ENCODE measurements around the gene ALG8. TPM values are rescaled to one million over a fixed set of nuclear protein-coding genes. Genes with fewer than 3 reads are reported as not detected.
"Not testable (repeated sequence)": the region's sequence is repeated elsewhere in the genome, so short reads cannot be mapped to it uniquely, and the experiment has no call there.

ALG8 gene
- total RNA-seq, 4 donors from 2014 or later: 15.6 to 26.7 (median 21.2) TPM

GRCh38 chr11:78100676-78101472, 38.6 kb downstream of the ALG8 start:
- Histone ChIP-seq H3K4me1 (no peaks in the 10 kb centered on the region), H3K9me3 (no peaks in the 10 kb centered on the region), H3K4me3 (no peak overlapping the region), H3K27me3 (no peaks in the 10 kb centered on the region), H3K27ac (no peak overlapping the region), H3K36me3 (peaks cover 37% of the 10 kb centered on the region)
- TF ChIP-seq POLR2AphosphoS5 (IDR thresholded peaks at IDR 0.05): no peak
- DNase-seq (ENCODE audit: low spot score in 2 of 2): no peak
- WGBS: 85% methylated on average over 2 of the region's 2 CpGs

DNA sequence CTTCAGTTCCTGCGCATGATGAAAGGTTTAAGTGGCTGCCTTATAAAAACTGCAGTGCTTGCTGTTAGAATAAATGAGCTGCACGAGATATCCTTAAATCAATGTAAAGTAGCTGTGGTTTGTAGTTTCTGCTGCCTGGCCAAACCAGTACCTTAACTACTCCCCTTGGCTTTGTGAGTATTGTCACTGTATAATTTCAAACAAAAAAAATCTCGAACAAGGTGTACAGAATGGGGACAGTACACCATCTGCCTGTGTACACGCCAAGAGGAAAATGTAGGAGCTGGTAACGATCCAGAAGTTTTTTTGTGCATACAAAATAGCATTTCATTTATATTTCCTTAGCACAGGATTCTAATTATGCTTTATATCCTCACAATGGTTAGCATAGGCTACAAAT, 39.2 kb downstream of the ALG8 start:
- Histone ChIP-seq H3K4me1 (no peaks in the 10 kb centered on the region), H3K4me3 (no peak overlapping the region), H3K36me3 (peaks cover 37% of the 10 kb centered on the region), H3K9me3 (no peaks in the 10 kb centered on the region), H3K27me3 (no peaks in the 10 kb centered on the region), H3K27ac (peak overlapping the region; percentile 26)
- DNase-seq (ENCODE audit: low spot score in 2 of 2): no peak
- 65% methylated on average over 5 of the region's 5 CpGs for WGBS
- no peak for TF ChIP-seq POLR2AphosphoS5 (IDR thresholded peaks at IDR 0.05)

- H3K4me3 ChIP-seq: no peak overlapping the region
- peak overlapping the region; percentile 26 for H3K27ac ChIP-seq
- 65% methylated on average over 4 of the region's 4 CpGs for WGBS
- H3K4me1 ChIP-seq: no peaks in the 10 kb centered on the region
- TF ChIP-seq, protein P1, sequence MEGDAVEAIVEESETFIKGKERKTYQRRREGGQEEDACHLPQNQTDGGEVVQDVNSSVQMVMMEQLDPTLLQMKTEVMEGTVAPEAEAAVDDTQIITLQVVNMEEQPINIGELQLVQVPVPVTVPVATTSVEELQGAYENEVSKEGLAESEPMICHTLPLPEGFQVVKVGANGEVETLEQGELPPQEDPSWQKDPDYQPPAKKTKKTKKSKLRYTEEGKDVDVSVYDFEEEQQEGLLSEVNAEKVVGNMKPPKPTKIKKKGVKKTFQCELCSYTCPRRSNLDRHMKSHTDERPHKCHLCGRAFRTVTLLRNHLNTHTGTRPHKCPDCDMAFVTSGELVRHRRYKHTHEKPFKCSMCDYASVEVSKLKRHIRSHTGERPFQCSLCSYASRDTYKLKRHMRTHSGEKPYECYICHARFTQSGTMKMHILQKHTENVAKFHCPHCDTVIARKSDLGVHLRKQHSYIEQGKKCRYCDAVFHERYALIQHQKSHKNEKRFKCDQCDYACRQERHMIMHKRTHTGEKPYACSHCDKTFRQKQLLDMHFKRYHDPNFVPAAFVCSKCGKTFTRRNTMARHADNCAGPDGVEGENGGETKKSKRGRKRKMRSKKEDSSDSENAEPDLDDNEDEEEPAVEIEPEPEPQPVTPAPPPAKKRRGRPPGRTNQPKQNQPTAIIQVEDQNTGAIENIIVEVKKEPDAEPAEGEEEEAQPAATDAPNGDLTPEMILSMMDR (IDR thresholded peaks at IDR 0.05): no peak
- TF ChIP-seq POLR2A (IDR thresholded peaks at IDR 0.05): no peak
- no peak for TF ChIP-seq POLR2AphosphoS5 (IDR thresholded peaks at IDR 0.05)
- no peak for TF ChIP-seq EP300 (IDR thresholded peaks at IDR 0.05)
- no peaks in the 10 kb centered on the region for H3K27me3 ChIP-seq
- peaks cover 39% of the 10 kb centered on the region for H3K36me3 ChIP-seq
- DNase-seq (ENCODE audit: low spot score in 2 of 2): no peak
- H3K9me3 ChIP-seq: no peaks in the 10 kb centered on the region
Observed at GRCh38 chr11:78099666-78100065, 39.8 kb downstream of the ALG8 start.

DNA sequence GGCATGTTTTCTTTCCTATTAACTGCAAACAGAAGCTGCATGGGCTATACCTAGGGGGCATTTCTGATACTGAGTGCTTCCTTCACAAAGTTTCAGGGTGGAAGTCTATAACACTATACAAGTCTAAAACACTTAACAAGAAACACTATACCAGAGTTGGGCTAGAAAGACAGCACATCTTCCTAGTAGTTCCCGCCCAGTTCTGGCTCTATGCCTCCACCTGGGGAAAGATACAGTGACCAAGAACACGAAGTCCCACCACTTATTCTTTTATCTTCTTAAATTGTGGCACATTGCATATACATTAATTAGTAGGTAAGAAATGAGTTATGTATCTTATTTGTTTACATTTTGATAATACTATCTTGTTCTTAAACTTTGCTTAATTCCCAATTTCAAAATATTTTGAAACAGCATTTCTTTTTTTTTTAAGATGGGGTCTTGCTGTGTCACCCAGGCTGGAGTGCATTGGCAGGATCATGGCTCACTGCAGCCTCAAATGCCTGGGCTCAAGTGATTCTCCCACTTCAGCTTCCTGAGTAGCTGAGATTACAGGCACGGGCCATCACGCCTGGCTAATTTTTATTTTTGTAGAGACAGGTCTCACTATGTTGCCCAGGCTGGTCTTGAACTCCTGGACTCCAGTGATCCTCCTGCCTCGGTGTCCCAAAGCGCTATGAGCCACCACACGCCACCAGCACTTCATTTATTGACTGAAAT, 41.6 kb downstream of the ALG8 start:
- Histone ChIP-seq H3K4me3 (no peak overlapping the region), H3K4me1 (no peaks in the 10 kb centered on the region), H3K27me3 (no peaks in the 10 kb centered on the region), H3K27ac (no peak overlapping the region), H3K36me3 (peaks cover 42% of the 10 kb centered on the region), H3K9me3 (no peaks in the 10 kb centered on the region)
- TF ChIP-seq EP300 (IDR thresholded peaks at IDR 0.05) (no peak), POLR2A (IDR thresholded peaks at IDR 0.05) (no peak), POLR2AphosphoS5 (IDR thresholded peaks at IDR 0.05) (no peak)
- TF ChIP-seq, protein P1 (IDR thresholded peaks at IDR 0.05): no peak
- no peak for DNase-seq (ENCODE audit: low spot score in 2 of 2)
- WGBS: 84% methylated on average over 7 of the region's 7 CpGs

DNA sequence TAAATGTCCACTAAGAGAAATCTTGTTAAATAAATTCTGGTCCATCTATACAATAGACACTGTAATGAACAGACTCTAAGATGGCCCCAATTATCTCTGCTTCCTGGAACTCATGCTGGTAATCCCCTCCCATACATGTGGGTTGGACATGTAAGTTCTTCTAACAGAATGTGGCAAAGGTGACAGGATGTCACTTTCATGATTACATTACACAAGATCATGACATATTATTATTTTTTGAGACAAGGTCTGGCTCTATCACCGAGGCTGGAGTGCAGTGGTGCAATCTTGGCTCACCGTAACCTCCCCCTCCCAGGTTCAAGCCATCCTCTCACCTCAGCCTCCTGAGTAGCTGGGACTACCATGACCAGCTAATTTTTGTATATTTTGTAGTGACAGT, 45.2 kb downstream of the ALG8 start:
- no peak overlapping the region for H3K4me3 ChIP-seq
- no peaks in the 10 kb centered on the region for H3K4me1 ChIP-seq
- TF ChIP-seq, protein P1 (IDR thresholded peaks at IDR 0.05): no peak
- TF ChIP-seq EP300 (IDR thresholded peaks at IDR 0.05) (no peak), POLR2A (IDR thresholded peaks at IDR 0.05) (no peak), POLR2AphosphoS5 (IDR thresholded peaks at IDR 0.05) (no peak)
- H3K9me3 ChIP-seq: no peaks in the 10 kb centered on the region
- H3K27ac ChIP-seq: no peak overlapping the region
- 89% methylated on average over 2 of the region's 2 CpGs for WGBS
- peaks cover 15% of the 10 kb centered on the region for H3K36me3 ChIP-seq
- no peaks in the 10 kb centered on the region for H3K27me3 ChIP-seq
- DNase-seq (ENCODE audit: low spot score in 2 of 2): no peak

GRCh38 chr11:78086521-78087074, 52.8 kb downstream of the ALG8 start:
- H3K27ac ChIP-seq: not testable (repeated sequence)

More at GRCh38 chr11:78086521-78087074, 52.8 kb downstream of the ALG8 start:
- not testable (repeated sequence) for H3K4me3 ChIP-seq; H3K4me1 ChIP-seq; H3K27me3 ChIP-seq; H3K9me3 ChIP-seq; DNase-seq (ENCODE audit: low spot score in 2 of 2); H3K36me3 ChIP-seq
- 83% methylated on average over 6 of the region's 6 CpGs for WGBS

Data from suprapubic skin (tissue), 4 donors.